DMS 273 (cell line): Measurements from ENCODE around the gene IGF2BP3.

Experiments
- DNase-seq: peaks from one replicate; lab custom pipeline; 2025; ENCODE audit not compliant: unreplicated experiment; lab: John Stamatoyannopoulos, UW

Gene IGF2BP3

DNA sequence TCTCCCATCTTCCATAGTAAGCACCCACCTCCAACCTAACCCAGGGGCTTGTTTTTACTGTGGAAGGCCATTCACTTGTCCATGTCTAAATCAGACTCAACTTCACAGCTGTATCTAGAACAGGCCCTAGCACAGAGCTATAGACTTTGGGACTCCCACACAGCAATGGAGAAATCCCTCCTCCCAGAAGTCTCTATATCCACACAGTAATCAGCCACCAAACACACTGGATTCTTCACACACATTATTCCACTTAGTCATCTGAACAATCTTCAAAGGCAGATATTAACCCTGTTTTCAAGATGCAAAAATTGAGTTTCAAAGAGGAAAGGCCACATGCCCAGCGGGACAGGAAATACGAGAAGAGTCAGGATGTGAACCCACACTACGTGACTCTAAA, 89.3 kb downstream of the IGF2BP3 start:
- no peak for DNase-seq

DNA sequence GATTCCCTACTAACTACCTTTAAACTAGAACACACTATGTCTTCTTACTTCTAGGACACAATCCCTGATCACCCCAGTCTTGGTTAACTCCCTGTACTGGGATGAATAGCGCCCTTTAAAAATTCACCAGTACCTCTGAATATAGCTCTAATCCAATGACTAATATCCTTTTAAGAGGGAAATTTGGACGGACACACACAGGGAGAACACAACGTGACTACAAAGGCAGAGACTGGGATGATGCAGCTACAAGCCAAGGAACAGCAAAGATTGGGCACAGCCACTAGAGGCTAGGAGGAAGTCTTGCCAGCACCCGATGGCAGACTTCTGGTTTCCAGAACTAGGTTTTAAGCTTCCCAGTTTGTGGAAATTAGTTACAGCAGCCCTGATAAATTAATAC, 89.7 kb downstream of the IGF2BP3 start:
- DNase-seq, result no peak

DNA sequence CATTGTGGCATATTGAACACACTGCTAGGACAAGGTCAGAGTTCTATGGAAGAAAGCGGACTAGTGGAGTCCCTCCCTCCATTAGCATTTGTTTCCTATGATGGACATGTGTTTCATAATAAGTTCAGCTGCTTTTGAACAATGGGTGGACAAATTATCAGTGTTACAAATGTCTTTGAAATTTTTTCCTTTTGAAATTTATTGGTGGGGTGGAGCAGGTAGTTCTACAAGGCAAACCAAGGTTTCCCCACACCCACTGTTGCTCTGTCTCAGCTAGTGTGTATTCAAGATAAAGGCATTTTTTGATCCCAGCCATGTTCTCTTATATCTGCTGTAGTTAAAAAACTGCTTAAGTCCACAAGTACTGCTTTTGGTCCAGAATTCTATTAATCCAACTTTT, 91.3 kb downstream of the IGF2BP3 start:
- DNase-seq, result no peak

DNA sequence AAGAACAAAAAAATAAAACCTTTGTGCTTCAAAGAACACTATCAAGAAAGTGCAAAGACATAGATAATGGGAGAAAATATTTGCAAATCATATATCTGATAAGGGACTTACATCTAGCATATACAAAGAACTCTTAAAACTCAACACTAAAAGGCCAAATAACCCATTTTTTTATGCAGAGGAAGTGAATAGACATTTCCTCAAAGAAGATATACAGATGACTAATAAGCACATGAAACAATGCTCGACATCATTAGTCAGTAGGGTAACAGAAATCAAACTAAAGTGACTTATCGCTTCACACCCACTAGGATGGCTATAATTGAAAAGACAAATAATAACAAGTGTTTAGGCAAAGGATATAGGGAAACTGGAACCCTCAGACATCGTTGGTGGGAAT, 93.2 kb downstream of the IGF2BP3 start:
- DNase-seq, result no peak

DNA sequence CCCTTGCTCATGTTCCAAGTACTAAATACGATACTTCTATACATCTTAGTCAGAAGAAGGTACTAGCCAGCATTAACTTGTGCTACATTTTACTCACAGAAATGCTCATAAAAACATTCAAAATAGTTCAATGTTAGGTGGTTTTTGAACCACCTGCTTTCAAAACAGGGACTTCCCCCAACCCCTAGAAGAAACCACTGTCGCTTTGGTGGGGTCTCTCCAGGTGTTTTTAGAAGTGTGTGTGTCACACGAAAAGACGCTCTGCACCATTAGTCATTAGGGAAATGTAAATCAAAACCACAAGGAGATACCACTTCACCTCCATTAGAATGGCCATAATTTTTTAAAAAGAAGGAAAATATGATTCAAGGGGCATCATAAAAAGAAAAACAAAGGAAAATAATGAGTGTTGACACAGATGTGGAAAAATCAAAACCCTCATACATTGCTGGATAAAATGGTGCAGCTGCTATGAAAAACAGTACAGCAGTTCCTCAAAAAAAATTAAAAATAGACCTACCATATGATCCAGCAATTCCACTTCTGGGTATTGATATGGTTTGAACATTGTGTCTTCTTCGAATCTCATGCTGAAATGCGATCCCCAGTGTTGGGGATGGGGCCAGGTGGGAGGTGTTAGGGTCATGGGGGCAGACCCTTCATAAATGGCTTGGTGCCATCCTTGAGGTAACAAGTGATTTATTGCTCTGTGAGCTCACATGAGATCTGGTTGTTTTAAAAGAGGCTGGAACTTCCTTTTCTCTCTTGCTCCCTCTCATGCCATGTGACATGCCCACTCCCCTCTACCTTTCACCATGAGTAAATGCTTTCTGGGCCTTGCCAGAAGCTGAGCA, 96.9 kb downstream of the IGF2BP3 start:
- peak; percentile 44 for DNase-seq

DNA sequence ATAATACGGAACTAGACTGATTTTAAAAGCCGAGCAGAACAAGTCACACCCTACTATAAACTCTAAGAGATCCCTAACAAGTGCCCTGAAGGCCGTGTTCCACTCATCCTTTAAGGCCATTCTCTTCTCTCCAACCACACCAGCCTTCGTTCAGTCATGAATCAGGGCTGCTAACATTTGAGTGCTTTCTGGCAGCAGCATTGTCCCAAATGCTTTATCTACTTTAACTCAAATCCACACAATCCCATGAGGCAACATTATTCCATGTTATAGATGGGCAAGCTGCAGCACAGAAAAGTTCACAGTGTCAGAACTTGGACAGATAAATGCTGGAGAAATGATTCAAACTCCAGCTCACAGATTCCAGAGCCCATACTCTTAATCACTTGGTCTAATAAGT, 97.7 kb downstream of the IGF2BP3 start:
- no peak for DNase-seq

DNA sequence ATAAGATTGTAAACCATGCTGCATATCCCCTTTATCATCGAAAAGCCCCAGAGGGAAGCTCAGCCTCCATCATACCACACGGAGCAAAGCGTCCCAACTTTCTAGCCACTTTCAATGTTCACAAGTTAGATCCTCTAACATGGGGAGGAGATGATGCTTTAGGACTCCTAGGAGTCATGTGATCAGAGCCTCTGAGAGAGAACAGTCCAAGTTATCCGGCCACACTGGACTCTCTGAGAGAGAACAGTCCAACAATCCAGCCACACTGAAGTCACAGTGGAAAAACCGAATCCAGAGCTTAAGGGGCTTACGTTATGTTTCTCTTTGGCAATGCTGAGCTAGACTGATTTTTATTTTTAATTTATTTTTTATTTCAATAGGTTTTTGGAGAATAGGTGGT, 98.6 kb downstream of the IGF2BP3 start:
- no peak for DNase-seq

DNA sequence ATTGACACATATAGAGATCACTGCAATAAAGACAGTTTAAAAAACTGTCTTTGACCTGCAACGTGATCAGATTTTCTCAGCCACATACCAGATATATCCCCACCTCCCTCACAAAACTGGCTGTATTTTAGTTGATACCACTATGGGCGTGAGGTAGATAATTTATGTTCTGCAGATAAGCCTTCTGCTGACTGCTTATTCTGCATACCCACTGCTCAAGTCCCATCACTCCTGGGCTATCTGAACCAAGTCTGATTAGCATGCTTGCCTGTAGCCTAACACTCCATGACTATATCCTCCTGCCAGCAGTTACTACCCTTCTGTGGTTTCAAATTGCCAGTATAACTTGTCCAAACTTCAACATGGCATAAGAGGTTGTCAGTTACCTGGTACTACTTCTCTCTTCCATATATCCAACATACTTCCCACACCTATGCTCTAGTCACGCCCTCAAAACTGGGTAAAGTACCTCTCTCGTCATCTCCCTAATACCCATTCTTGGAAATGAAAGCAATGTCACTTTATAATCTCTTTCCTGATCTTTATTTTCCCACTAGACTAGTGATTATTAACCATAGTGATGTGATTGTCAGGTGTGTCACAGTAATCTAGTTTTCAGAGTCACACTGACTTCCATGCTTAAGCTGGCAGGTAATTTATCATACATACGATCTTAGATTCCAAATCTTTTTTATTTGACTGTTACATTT, 100.4 kb downstream of the IGF2BP3 start:
- DNase-seq, result no peak

DNA sequence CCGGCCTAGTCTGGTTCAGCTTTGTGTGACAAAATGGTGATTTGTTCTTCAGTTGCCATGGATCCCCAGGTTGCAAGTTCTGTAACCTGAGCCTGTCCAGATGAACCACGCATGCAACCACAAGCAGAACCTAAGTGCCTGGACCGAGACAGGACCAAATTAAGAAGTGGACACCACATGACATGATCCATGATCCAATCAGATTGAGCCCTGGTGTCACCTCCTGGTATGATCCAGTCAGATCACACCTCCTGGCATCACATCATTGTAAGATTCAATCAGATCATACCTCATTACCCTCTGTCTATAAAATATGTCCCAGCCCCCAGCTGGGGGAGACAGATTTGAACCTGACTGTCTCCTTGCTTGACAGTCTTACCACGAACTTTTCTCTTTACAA, 101.2 kb downstream of the IGF2BP3 start:
- no peak for DNase-seq

DNA sequence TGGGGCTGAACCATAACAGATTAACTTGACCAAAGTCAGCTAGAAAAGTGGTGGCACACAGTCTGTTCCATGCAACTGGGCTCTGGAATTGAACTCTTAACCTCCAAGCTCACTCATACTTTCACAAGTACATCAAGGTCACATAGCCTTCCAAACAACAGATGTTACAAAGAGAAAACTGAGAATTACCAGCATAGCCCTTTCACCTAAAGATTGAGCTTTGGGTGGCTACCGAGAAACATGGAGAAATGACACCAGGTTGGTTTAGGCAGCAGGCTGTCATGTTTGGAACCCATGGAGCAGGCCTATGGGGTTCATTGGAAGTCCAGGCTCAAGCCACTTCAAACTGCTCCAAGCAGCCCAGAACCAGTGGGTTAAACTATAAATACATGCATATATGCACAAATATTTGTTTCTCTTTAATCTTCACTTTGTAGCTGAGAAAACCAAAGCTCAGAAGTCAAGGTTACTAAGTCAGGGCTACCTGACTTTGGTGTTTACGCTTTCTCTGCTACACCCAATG, 112.1 kb downstream of the IGF2BP3 start:
- peak; percentile 26 for DNase-seq

DNA sequence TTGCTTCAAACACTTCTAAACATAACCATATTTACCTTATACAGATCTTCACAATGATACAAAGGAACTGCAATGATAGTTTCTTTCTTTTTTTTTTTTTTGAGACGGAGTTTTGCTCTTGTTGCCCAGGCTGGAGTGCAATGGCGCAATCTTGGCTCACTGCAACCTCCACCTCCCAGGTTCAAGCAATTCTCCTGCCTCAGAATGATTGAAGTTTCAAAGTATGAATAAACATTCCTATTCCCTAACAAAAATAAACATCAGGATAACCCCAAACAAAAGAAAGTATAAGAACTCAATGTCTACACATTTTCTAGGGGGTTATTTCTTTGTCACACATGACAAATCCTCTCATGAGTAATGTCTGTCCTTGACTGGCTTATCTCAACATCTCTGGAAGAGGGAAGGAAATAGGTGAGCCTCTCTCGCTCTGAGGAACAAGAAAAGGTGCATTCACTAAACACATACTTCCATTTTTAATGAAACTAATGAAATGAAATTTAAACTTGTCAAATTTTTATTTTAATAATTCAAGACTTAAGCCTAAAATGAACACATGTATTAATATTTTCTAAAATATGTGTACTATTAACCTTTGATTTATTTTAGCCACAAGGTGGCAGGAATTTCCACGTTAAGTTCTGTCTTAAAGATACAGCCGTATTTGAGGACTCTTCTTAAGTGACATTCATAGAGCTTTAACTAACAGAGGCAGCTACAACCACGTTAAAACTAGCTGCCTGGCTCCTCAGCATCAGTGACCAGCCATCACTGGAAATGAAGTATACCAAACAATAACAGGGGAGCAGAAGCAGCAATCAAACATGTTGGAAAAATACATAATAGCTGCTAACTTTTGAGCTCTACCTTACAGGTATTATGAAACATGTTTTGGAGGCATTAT, 112.8 kb downstream of the IGF2BP3 start:
- DNase-seq, result peak; percentile 74

DNA sequence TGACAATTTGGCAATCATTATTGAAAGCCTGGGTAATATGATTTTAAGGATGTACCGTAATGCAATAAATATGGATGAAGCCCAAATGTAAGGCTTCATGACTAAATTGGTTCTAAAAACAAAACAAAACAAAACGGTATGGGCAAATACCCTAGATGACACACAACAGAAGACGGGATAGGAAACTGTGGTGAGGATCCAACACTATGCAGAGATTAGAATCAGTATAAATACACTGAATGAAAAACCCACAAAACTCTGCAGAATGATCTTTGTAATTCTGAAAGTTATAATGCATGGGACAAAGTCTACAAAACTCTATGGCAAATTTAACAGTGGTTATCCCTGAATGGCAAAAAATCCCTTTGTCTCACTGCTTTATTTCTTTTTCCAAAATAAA, 113.6 kb downstream of the IGF2BP3 start:
- no peak for DNase-seq

DNA sequence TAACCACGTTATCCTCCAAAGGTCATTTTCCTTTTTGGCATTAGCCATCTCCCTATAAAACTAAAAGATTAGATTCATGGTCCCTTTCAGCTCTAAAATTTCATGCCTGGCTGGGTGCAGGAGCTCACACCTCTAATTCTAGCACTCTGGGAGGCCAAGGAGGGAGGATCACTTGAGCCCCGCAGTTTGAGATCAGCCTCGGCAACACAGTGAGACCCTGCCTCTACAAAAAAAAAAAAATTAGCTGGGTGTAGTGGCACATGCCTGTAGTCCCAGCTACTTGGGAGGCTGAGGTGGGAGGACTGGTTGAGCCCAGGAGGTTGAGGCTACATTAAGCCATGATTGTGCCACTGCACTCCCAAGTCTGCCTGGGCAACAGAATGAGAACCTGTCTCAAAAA, 114.1 kb downstream of the IGF2BP3 start:
- DNase-seq, result no peak

DNA sequence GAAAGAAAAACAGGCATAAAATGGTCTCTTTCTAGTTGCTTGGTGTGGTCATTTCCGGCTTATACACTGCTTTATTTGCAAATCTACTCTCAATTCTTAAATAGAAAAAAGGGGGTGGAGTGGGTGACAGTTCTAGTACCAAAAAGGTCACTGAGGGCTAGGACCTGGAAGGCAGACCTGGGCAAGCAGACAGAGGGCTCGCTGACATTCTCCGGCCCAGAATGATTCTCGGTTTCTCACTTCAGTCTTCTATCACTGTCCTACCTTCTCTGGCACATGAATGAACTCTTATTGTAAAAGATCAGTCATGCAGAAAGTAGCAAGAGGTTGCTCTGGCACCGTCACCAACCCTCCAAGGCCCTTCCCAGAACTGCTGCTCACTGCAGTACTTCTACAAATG, 117.1 kb downstream of the IGF2BP3 start:
- no peak for DNase-seq

DNA sequence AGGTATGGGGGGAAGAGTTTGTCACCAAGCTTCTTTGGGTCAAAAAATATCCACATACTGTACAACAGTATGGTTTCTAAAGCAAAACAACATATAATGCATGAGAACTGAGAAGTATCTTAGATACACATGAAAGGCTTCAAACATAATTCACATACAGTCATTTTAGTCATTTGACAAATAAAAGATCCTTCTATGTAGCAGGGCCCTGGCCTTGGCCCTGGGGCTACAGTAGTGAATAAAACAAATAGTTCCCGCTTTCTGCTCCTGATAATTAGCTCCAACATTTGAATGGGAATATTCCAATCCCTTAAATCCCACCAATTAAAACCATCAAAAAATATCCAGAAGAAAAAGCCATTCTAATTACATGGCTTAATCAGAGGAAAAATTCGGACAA, 119.8 kb downstream of the IGF2BP3 start:
- no peak for DNase-seq

DNA sequence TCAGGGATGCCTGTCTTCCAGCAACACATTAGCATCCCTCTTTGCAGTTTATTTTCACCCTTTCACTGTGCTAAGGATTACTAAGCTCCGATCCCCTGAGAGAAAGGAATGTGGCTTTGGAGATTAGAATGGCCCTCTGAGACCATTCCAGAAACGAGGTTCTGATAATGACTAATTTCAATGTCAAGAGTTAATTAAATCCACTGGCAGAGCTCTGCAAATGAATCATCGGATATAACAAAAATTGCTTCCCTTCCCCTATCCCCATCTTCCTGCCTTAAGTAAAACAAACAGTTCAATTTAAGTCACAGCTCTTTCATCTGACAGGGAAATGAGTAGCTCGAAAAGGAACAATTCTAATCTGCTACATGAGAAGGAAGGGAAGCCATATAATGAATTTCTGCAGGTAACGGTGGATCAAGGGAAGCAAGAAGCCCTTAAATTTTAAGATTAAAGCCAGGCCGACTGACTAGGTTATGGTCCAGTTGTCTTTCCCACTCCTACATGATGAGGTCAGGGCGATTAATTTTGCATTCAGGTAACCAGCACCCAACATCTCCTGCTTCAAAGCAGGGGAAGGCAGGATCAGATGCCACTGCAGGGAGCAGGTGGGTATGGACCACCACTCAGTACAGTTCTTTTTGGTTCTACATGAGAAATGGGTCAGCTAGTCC, 120.7 kb downstream of the IGF2BP3 start:
- DNase-seq, result no peak

DNA sequence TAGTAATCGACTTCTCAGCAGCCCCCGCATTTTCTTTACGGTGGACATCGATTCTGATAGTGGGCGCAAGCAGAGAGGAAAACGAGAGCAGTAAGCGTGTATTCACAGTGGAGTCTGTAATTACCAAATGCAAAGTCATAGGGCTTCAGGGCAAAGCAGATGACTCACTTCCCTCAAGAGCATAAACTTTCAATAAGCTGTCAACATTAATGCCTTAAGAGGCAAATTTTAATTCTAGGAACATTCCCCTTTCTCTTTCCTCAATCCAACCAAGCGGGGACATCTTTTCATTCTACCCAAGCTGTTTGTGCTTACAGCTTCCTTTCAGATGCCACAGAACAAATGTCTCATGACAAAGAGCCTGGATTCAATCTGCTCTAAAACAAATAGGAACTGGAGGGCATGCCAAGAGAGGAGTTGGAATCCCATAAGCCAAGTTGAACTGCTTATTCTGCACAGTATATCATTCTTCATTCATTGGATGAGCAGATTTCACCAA, 122.6 kb downstream of the IGF2BP3 start:
- DNase-seq, result no peak

DNA sequence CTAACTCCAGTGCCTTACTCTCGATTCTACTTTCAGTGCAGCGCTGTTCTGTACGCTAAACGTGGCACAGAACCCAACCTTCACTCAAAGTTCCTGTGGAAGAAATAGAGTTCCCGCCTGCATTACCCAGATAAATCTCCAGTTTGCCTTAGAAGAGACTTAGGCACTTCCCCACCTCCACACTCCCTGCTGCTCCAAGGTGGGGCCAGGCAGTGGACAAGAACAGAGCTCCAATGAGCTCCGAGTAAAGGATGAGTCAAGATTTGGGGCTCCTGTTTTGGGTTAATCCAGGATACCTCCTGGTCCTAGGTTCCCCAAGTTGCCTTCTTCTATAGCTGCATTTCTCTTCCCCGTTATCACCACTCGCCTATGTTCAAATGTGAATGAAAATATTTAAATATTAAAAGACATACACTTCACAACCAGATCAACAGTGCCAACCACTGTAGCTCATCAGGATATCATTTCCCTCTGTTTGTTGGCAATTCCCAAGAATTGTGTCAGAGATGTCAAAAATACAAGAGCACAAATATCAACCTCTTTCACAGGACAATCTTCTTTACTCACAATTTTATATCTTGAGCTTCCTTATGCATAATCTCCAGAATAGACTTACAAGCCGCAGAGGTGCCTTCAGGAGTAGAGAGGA, 123.1 kb downstream of the IGF2BP3 start:
- DNase-seq, result no peak

DNA sequence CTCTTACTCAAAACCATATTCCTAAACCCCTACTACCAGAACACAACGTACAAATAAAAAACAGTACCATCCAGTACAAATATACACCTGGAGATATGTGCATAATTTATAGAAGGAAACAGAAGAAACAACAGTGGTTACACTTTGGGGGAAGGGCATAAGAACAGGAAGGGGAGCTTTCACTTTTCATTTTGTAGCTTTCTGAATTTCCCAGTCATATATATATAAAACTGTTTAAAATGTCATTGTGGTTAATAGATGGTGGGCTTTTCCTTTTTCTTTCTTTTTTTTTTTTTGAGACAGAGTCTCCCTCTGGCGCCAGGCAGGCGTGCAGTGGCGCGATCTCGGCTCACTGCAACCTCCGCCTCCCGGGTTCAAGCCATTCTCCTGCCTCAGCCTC, 124.0 kb downstream of the IGF2BP3 start:
- no peak for DNase-seq

DNA sequence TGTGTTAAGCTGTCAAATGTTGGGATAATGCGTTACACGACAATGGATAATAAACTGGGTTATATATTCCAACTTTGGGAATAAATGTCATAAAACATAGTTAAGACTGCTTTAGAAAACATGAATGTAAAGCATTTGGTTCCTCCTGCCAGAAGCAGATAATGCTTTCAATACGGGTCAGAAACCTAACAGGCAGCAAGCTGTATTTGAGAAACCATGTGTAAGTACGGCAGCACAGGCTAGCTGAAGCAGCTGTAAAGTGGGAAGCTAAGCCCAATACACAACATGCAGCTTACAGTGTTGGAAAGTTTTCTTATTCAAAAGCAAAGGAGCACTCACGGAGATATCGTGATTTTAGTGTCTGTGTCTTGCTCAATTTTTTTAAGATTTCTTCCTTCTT, 124.7 kb downstream of the IGF2BP3 start:
- DNase-seq, result no peak
